Body of pancreas (tissue), 4 donors: ENCODE results near the gene PDE11A. TPM values are rescaled to one million over a fixed set of nuclear protein-coding genes. Genes with fewer than 3 reads are reported as not detected.
A peak's percentile ranks its signal among the peaks of the same experiment; 100 is the strongest.

ENCODE experiments used
- ATAC-seq: fragments of 150-250 bp; one replicate; pipeline ENCODE4 v1.9.1; 2016
- DNase-seq, 4 donors: peaks; one replicate each; pipeline ENCODE4 v3.0.0-alpha.2; 2019
- H3K27ac ChIP-seq, 4 donors: fragments of 200-600 bp; sonication (generic); 1 replicate in 3 of 4; 2 replicates in 1 of 4; pipeline versions ENCODE4 v1.5.1 to v1.6.1; 2016 to 2019; ENCODE audit warnings: mild to moderate bottlenecking in 1 of 4, mixed read lengths in 1 of 4, moderate library complexity in 1 of 4
- H3K27me3 ChIP-seq, 2 donors: fragments of 200-600 bp; sonication (generic); one replicate each; pipeline ENCODE4 v1.6.0; 2016; ENCODE audit warnings: mild to moderate bottlenecking in 1 of 2
- H3K36me3 ChIP-seq, 2 donors: fragments of 200-600 bp; sonication (generic); replicated peaks in 1 of 2; 2 replicates each; pipeline ENCODE4 v1.5.1; 2016; ENCODE audit warnings: low read depth in 2 of 2; ENCODE audit not compliant: insufficient read depth in 1 of 2
- H3K4me1 ChIP-seq: fragments of 200-600 bp; sonication (generic); one replicate; pipeline ENCODE4 v1.6.0; 2016
- H3K4me3 ChIP-seq, 2 donors: fragments of 200-600 bp; sonication (generic); 1 replicate in 1 of 2; 2 replicates in 1 of 2; pipeline ENCODE4 v1.5.1; 2016 to 2019
- H3K9me3 ChIP-seq, 3 donors: fragments of 200-600 bp; sonication (generic); 1 replicate in 2 of 3; 2 replicates in 1 of 3; pipeline ENCODE4 v1.5.1; 2016
- CTCF ChIP-seq, 7 experiments: fragments of 450-650 bp in 4 of 7; fragments of 200-600 bp in 3 of 7; sonication (generic) in 3 of 7; IDR thresholded peaks; one replicate each; pipeline ENCODE4 v1.5.1; 2016 to 2019; ENCODE audit warnings: antibody characterized with exemption in 7 of 7
- POLR2A ChIP-seq, 3 donors: fragments of 450-650 bp; IDR thresholded peaks; one replicate each; pipeline ENCODE4 v1.6.1; 2016; ENCODE audit warnings: antibody characterized with exemption in 3 of 3, mild to moderate bottlenecking in 2 of 3
- WGBS, 2 donors: methylation state at CpG; one replicate each; pipeline ENCODE4 v1.1.5; 2017; 5-methylcytosine and 5-hydroxymethylcytosine counted together
- intact Hi-C: fragments of 100-400 bp; cut with DNase I; formaldehyde crosslinking; loops from one replicate; pipeline ENCODE4 v1.15.1; 2023
- total RNA-seq, 2 donors: library from RNA; depleted of rRNA; stranded (reverse); fragments of >200 nt; gene quantifications; one replicate each; pipeline ENCODE4 v1.1.0, GENCODE V29; 2016

PDE11A gene
- total RNA-seq, 2 donors from 2014 or later = 2.6 to 4.0 TPM

GRCh38 chr2:177599139-177599688 is 473.4 kb downstream of the PDE11A start:
- ATAC-seq = peak; percentile 81
- WGBS, 2 donors = 70 to 72% methylated on average over 3 of the region's 3 CpGs
- no peak for DNase-seq
- H3K27ac ChIP-seq = peak overlapping the region in 3 of 4 donors; percentile 32 to 42 (median 36)
- TF ChIP-seq POLR2A (IDR thresholded peaks at IDR 0.05) (no peak), CTCF (IDR thresholded peaks at IDR 0.05) (no peak)
- H3K27me3 ChIP-seq = no peaks in the 10 kb centered on the region
- H3K4me1 ChIP-seq = peaks cover 11% of the 10 kb centered on the region
- H3K36me3 ChIP-seq = no peaks in the 10 kb centered on the region
- H3K9me3 ChIP-seq = no peaks in the 10 kb centered on the region
- intact Hi-C loops = no loop called here
- no peak overlapping the region for H3K4me3 ChIP-seq

GRCh38 chr2:177598326-177599138 is 474.0 kb downstream of the PDE11A start:
- Histone ChIP-seq H3K27me3 (no peaks in the 10 kb centered on the region), H3K4me1 (peaks cover 11% of the 10 kb centered on the region), H3K27ac (peak overlapping the region in 2 of 4 donors; percentile 32 to 36), H3K36me3 (no peaks in the 10 kb centered on the region), H3K9me3 (no peaks in the 10 kb centered on the region), H3K4me3 (no peak overlapping the region)
- 51 to 61% methylated on average over 4 of the region's 4 CpGs for WGBS, 2 donors
- ATAC-seq (peak; percentile 25), DNase-seq (peak in 2 of 4 donors; percentile 11 to 13)
- intact Hi-C loops = no loop called here
- no peak for TF ChIP-seq POLR2A (IDR thresholded peaks at IDR 0.05)
- TF ChIP-seq CTCF (IDR thresholded peaks at IDR 0.05) = no peak

- TF ChIP-seq CTCF (IDR thresholded peaks at IDR 0.05) = no peak
- TF ChIP-seq POLR2A (IDR thresholded peaks at IDR 0.05) = no peak
- Histone ChIP-seq H3K27ac (peak overlapping the region in 1 of 4 donors; percentile 15), H3K4me1 (peaks cover 11% of the 10 kb centered on the region), H3K36me3 (no peaks in the 10 kb centered on the region), H3K4me3 (no peak overlapping the region), H3K27me3 (no peaks in the 10 kb centered on the region), H3K9me3 (no peaks in the 10 kb centered on the region)
- DNase-seq (no peak), ATAC-seq (no peak)
- WGBS, 2 donors = 30 to 36% methylated on average over 6 of the region's 6 CpGs
- intact Hi-C loops = no loop called here
Measured at GRCh38 chr2:177597759-177598158, 474.8 kb downstream of the PDE11A start.

DNA sequence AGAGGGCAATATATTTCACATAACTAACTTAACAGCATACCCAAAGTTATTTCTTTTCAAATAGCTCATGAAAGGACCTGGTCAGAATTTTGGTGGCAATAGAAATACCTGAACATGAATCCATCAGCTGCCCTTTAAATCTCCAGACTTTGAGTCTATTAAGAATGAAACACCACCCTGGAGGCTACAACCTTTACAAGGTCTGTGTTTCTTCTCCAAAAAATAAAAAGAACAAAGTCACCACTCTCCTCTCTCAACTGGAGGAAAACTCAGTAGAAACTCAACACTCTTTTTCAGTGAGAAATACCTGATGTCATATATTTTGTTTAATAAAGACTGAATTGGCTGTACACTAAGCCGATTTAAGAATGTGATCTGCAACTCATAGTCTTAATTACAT is 475.7 kb downstream of the PDE11A start:
- H3K4me1 ChIP-seq = peaks cover 11% of the 10 kb centered on the region
- no peak overlapping the region for H3K4me3 ChIP-seq
- DNase-seq (no peak), ATAC-seq (no peak)
- H3K27ac ChIP-seq = no peak overlapping the region
- no peaks in the 10 kb centered on the region for H3K36me3 ChIP-seq
- no peak for TF ChIP-seq CTCF (IDR thresholded peaks at IDR 0.05)
- no peak for TF ChIP-seq POLR2A (IDR thresholded peaks at IDR 0.05)
- intact Hi-C loops = no loop called here
- 41 to 60% methylated on average over 1 of the region's 1 CpG for WGBS, 2 donors
- H3K27me3 ChIP-seq = no peaks in the 10 kb centered on the region
- no peaks in the 10 kb centered on the region for H3K9me3 ChIP-seq
